HepG2 (cell line): ENCODE results near the gene KIAA1328.

Experiments used
- BHLHE40 ChIP-seq: IDR thresholded peaks from 2 replicates; pipeline ENCODE4 v1.6.1; 2011; ENCODE audit warnings: low read length, improper control_type of control experiment
- KAT2B ChIP-seq: fragments of 150-350 bp; IDR thresholded peaks from 2 replicates; pipeline ENCODE4 v1.6.1; 2014; ENCODE audit warnings: low read depth, low read length, borderline replicate concordance
- MAX ChIP-seq: IDR thresholded peaks from 2 replicates; pipeline ENCODE4 v1.6.1; 2012; ENCODE audit warnings: inconsistent platforms
- MXD4 ChIP-seq: IDR thresholded peaks from 2 replicates; pipeline ENCODE4 v1.6.1; 2016; ENCODE audit warnings: mild to moderate bottlenecking, missing biosample characterization, missing genetic modification reagents
- NFIC ChIP-seq: IDR thresholded peaks from 2 replicates; pipeline ENCODE4 v1.6.1; 2012; ENCODE audit warnings: mild to moderate bottlenecking, low read length, inconsistent platforms
- ZBTB49 ChIP-seq: sonication (generic); formaldehyde crosslinking; IDR thresholded peaks from 2 replicates; pipeline ENCODE4 v1.4.0; 2020; ENCODE audit warnings: missing genetic modification reagents, borderline replicate concordance
- ZKSCAN1 ChIP-seq: fragments of 150-350 bp; IDR thresholded peaks from 2 replicates; pipeline ENCODE4 v1.6.1; 2014; ENCODE audit warnings: low read length
- ZNF253 ChIP-seq: sonication (generic); formaldehyde crosslinking; IDR thresholded peaks from 2 replicates; pipeline ENCODE4 v1.8.0; 2022; ENCODE audit warnings: mild to moderate bottlenecking, missing genetic modification reagents, borderline replicate concordance
- ZNF276 ChIP-seq: sonication (generic); formaldehyde crosslinking; IDR thresholded peaks from 2 replicates; pipeline ENCODE4 v1.4.0; 2020; ENCODE audit warnings: mild to moderate bottlenecking, low read depth, missing genetic modification reagents
- ZNF546 ChIP-seq: sonication (generic); formaldehyde crosslinking; conservative IDR thresholded peaks from 2 replicates; pipeline ENCODE4 v1.8.1; 2023; ENCODE audit warnings: mild to moderate bottlenecking, missing genetic modification reagents
- ZNF770 ChIP-seq: sonication (generic); formaldehyde crosslinking; IDR thresholded peaks from 2 replicates; pipeline ENCODE4 v1.5.0; 2020; ENCODE audit warnings: mild to moderate bottlenecking, missing genetic modification reagents
- TF ChIP-seq, protein P1 (sequence below): sonication (generic); formaldehyde crosslinking; IDR thresholded peaks from 2 replicates; pipeline ENCODE4 v1.4.0; 2020; ENCODE audit warnings: missing genetic modification reagents

DNA sequence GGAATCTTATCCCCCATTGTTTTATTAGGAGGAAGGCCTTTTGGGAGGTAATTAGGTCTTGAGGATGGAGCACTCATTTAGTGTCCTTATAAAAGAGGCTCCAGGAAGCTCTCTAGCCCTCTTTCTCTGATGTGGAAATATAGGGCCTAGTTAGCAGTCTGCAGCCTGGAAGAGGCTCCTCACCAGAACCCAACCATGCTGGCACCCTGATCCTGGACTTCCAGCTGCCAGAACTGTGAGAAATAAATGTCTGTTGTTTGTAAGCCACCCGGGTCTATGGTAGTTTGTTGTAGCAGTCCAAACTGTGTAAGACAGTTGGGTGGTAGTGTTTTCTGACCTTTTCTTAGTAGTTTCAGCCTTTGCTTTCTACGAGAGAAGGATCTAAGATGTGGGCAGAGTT, 100.7 kb downstream of the KIAA1328 start:
- TF ChIP-seq ZBTB49 (CRISPR knock-in tag) (no peak), ZNF276 (CRISPR knock-in tag) (no peak), MAX (no peak), ZNF253 (CRISPR knock-in tag) (no peak), MXD4 (CRISPR knock-in tag) (no peak), BHLHE40 (no peak), ZNF770 (no peak), NFIC (no peak), KAT2B (no peak), ZKSCAN1 (no peak), ZNF546 (no peak)
- TF ChIP-seq, protein P1, sequence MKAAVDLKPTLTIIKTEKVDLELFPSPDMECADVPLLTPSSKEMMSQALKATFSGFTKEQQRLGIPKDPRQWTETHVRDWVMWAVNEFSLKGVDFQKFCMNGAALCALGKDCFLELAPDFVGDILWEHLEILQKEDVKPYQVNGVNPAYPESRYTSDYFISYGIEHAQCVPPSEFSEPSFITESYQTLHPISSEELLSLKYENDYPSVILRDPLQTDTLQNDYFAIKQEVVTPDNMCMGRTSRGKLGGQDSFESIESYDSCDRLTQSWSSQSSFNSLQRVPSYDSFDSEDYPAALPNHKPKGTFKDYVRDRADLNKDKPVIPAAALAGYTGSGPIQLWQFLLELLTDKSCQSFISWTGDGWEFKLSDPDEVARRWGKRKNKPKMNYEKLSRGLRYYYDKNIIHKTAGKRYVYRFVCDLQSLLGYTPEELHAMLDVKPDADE: no peak
